Measurements from ENCODE around the gene GAB2.
"Not testable (repeated sequence)": the region's sequence is repeated elsewhere in the genome, so short reads cannot be mapped to it uniquely, and the experiment has no call there.

GAB2 gene

DNA sequence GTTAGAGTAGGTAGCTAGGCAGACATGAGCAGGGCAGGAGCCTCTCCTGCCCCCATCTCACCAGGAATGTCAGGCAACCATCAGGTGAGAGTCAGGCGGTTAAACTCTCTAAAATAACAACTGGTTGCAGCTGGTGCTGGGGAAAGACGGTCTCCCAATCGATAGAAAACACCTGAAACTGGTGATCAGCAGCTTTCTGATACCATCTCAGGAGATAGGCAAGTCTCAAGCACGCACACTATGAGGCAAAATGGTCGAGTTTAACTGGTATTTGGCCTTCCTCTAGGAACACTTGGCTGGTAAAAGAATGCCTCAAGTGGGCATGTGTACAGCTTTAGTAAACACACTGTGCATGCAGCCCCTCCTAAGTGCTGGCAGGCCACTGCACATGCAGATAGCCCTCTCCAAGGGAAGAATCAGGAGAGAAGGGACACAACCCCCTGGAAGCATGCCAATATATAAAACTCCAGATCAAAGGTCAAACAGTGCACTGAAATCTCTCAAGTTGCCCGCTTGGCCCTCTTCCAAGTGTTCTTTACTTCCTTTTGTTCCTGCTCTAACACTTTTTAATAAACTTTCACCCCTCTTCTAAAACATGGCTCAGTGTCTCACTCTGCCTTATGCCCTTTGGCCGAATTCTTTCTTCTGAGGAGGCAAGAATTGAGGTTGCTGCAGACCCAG lies 140.2 kb downstream of the GAB2 start:
- no peak for DNase-seq (ENCODE audit: low read depth in 3 of 3)

DNA sequence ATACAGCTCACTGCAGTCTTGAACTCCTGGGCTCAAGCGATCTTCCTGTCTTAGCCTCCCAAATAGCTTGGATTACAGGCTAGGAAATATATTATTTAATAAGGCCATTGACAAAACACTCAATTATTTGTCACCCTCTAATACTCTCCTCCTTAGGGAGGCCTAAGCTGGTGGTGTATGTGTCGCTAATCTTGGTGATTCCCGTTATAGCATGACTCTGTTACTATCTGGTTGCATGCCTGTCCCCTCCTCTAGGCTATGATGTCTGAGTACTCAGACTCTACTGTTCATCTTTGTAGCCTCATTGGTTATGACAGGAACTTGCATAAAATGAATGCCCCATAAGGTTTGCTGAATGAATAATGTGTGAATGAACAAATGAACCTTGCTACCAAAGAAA lies 141.3 kb downstream of the GAB2 start:
- DNase-seq (ENCODE audit: low read depth in 3 of 3): no peak

DNA sequence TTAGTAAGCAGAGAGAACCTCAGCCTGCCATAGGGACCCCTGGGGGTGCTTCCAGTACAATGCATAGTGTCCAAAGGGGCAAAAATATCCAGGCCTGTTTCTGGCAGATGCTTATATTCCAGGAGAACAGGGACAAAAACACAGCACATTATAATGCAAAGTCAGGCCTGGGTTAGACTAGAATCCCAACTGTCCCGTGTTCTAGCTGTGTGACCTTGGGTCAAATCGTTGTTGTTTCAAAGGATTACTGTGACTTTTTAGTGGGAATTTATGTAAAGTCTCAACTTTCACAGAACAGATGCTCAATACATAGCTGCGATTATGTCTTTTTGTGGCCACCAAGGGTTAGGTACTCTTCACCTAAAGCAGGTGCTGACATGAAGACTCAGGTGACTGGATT lies 142.9 kb downstream of the GAB2 start:
- DNase-seq (ENCODE audit: low read depth in 3 of 3): no peak

DNA sequence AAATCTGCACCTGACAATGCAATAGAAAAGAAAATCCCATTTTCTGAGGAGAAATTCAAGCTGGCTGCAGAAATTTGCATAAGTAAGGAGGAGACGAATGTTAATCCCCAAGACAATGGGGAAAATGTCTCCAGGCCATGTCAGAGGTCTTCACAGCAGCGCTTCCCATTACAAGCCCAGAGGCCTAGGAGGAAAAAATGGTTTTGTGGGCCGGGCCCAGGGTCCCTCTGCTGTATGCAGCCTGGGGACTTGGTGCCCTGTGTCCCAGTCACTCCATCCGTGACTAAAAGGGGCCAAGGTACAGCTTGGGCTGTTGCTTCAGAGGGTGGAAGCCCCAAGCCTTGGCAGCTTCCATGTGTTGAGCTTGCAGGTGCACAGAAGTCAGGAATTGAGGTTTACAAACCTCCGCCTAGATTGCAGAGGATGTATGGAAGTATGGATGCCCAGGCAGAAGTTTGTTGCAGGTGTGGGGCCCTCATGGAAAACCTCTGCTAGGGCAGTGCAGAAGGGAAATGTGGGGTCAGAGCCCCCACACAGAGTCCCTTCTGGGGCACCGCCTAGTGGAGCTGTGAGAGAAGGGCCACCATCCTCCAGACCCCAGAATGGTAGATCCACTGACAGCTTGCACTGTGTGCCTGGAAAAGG lies 144.9 kb downstream of the GAB2 start:
- DNase-seq (ENCODE audit: low read depth in 3 of 3): not testable (repeated sequence)

DNA sequence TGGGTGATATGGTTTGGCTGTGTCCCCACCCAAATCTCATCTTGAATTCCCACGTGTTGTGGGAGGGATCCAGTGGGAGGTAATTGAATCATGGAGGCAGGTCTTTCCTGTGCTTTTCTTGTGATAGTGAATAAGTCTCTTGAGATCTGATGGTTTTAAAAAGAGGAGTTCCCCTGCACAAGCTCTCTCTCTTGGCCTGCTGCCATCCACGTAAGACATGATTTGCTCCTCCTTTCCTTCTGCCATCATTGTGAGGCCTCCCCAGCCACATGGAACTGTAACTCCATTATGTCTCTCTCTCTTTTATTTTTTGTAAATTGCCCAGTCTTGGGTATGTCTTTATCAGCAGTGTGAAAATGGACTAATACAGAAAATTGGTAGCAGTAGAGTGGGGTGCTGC lies 145.8 kb downstream of the GAB2 start:
- DNase-seq (ENCODE audit: low read depth in 3 of 3): not testable (repeated sequence)

DNA sequence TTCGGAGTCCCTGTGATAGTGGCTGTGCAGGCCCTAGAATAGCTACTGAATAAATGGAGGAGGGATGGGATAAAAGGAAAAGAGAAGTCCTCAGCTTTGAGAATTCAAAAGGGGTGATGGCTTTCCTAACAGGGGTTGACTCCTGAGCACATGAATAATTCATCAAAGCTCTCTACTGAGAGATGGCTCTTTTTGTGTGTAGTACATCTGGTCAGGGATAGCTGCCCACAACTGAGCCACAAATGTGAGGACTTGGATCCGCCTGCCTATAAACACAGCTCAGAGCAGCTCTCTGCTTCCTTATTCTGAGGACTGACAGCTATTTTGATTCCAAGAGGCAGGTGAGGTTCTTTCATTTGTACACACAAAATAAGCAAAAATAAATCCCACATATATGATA lies 146.6 kb downstream of the GAB2 start:
- DNase-seq (ENCODE audit: low read depth in 3 of 3): no peak

DNA sequence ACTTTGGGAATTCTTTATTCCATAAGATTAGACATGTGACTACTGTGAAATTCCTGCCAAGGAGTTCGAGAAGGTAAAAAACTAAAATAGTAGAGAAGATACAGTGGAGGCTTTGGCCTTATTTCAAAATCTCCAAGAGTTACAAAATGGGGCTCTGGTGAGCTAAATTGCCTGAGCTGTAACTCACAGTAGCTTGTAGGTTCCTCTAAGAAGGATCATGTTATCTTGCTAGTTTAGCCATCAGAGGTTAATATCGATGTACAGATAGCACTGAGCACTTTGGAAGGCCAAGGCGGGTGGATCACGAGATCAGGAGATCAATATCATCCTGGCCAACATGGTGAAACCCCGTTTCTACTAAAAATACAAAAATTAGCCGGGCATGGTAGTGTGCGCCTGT lies 147.8 kb downstream of the GAB2 start:
- DNase-seq (ENCODE audit: low read depth in 3 of 3): no peak

DNA sequence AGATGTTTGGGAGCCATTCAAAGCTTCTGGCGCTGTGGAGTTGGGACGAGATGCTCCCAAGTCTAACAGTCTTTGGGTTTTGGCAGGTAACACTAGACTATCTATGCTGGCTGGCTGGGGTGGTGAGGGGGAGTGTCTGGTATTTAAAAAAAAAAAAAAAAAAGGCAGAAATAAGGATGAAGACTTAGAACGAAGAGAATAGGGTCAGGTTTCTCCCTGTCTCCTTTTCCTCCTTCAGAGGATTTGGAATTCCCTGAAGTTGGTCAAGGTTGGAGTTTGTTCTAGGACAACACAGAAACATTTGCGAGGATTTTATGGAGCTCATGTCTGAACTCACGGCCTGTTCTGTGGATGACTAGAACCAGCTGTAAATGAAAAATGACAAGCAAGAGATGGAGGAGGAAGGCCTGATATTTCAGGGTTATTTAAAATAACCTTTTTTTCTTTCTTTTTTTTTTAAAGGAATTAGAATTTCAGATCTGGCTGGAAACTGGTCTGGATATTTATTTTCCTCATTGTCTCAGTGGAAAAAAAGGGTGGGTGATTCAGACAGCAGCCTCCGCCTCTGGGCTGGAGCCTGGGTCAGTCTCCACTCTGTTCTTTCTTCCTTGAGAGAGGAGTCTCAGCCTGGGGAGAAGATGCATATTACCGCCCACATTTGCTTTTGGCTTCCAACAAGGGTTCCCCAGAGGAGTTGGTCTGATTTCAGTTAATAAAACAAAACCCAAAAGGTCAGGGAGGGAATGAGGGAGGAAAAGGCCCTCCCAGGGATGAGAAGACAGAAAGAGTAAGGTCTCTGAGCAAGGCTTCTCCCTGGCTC lies 148.8 kb downstream of the GAB2 start:
- DNase-seq (ENCODE audit: low read depth in 3 of 3): no peak

DNA sequence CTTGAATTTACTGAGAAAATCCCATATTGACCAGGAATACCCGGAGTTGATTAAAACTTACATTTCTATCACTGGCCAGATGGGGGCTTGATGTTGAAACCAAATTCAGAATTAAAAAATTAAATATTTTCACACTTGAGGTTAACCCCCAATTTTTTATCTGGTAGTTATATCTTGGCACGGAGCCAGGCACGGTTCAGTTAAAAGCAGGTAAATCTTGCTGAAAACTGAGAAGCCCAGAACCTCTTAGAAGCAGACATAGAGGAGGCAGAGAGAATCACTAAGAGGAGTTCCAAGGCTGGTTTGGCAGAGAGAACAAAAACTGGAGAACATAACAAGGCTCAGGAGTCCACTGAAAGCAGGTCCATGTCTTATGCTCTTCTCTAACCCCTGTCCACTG lies 151.2 kb downstream of the GAB2 start:
- no peak for DNase-seq (ENCODE audit: low read depth in 3 of 3)

DNA sequence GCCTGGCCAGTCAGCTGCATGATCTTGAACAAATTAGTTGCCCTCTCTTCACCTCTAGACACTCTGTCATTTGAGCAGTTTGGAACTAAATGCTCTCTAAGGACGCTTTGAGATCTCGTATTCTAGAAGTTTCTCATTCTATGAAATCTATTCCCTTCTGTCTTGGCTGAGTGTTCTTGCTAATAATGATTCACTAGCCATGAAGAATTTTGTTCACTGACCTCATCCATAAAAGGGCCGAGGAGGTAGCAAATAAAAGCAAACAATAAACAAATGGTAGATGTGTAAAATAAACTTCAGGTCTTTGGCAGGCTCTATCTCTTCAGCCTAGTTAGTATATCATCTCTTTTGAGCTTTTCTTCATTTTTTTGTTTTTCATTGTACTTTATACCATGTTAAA lies 152.3 kb downstream of the GAB2 start:
- no peak for DNase-seq (ENCODE audit: low read depth in 3 of 3)

DNA sequence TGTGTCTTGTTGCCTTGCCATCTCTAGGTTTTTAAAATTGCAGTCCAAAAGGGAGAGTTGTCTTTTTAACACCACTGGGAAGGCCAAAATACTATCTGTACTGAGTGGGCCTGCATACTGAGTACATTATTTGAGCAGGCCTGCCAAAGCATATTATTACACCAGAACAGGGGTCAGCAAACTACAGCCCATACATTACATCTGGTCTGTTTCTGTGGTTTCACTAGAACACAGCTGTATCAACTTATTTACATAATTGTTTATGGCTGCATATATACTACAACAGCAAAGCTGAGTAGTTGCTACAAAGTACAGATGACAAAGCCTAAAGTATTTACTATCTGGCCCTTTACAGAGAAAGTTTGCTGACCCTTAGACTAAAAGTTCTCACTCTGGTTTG lies 154.9 kb downstream of the GAB2 start:
- DNase-seq (ENCODE audit: low read depth in 3 of 3): no peak

DNA sequence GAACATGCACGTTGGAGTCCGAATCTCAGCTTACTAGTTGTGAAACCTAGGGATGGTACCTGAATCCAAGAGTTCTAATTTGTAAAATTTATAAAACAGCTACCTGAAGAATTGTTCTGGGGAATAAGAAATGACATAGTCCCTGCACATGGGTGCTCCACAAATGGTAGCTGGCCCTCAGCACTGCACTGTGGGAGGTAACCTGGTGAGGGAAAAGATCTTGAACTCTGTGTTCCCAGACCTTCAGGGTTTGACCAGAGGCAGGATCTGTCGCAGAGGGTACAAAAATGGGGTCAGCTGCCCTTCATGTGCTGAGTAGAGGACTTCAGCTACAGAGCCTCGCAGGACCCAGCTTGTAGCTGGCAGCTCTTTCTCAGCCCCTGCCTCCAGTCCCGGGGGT lies 155.4 kb downstream of the GAB2 start:
- DNase-seq (ENCODE audit: low read depth in 3 of 3): no peak

DNA sequence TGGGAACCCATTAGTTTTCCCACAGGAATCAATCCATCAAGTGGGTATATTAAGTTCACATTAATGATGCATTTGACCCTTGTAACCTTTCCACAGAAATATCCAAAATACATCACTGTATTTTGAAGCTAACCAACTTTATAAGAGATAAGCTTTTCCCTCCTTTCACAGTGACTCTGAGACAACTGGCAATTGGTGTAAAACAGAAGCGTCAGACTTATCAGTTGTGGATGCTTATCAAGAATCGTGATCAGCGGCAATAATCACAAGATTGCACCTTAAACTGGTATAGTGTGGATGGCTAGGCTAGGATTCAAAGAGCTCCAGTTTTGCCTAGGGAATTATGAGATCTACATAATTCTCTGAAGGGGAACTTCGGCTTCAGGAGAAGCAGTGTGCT lies 155.8 kb downstream of the GAB2 start:
- DNase-seq (ENCODE audit: low read depth in 3 of 3): no peak

DNA sequence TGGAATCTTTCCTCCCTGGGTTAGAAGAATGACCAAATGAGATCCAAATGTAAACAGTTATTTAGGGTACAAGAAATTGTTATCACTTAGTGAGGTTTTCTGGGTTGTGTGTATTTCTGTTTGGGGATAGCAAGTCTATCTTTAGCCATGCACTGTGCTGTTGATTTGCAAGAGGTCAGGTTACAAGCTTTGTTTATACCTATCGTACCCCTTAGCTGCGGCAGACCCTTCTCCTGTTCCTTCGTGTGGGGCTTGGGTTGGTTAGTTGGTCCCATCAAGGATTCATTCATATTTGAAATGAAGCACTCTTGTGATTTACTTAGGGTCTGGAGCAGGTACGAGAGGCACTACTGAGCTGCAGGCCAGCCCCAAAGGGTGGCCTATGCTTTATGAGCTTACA lies 156.3 kb downstream of the GAB2 start:
- no peak for DNase-seq (ENCODE audit: low read depth in 3 of 3)

DNA sequence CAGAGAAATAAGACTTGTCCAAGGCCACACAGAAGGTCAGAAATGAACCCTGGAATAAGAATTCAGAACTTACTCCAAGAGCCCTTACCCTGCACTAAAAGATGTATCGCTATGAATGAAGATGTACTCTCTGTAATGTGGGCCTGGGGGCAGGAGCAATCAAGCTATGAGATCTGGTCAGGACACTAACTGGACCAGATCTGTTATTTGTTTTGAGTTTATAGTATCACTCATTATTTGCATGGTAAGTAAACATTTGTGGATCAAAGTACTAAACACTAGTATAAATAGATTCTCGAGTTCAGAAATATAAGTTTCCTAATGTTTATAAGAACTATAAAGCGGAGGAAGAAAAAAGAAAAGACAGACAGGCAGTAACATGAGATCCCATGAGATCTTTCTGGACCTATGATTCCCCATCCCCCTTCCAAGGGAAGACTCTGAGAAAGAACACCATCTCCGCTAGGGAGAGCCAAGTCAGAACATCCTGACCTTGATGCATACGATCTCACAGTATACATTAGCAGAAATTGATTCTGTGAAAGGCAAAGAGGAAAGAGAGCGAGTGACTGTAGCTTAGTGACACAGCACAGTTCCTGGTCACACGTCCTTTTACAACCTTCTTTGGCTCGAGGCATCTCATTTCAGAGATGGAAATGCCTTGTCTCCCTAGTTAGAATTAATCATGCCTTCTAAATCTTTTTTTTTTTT lies 157.7 kb downstream of the GAB2 start:
- no peak for DNase-seq (ENCODE audit: low read depth in 3 of 3)

DNA sequence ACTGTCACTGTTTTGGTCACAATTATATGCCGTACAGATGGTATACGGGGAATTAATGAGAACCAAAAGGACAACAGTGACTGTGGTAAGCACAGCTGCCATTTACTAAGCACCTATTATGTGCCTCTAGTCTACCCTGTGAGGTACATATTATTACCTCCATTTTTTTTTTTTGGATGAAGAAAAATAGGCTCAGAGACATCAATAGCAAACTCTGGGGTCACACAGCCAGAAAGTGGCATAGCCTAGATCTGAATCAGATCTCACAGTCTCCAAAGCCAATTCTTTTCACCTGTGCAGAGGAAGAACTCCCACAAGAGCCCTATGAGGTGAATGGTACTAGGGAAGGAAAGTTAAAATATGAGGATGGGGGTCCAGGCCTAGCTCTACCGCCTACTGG lies 160.0 kb downstream of the GAB2 start:
- DNase-seq (ENCODE audit: low read depth in 3 of 3): no peak

DNA sequence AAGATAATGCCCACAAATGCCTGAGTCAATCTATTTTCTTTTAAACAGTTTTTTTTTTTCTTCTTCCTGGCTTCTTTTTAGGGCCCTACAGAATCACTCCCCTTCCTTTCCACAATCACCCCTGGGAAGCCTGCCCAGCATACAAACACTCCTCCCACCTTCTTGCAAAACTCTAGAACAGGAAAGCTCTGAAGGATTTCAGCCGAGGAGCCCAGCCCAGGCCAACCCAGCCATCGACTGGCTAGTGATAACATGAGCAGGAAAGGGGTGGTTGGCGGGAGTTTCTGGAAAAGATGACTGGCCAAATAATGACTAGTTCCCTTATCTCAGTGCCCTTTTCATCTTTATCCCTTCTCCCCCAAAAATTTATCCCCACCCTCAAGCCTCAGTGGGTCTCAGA lies 160.7 kb downstream of the GAB2 start:
- DNase-seq (ENCODE audit: low read depth in 3 of 3): no peak

DNA sequence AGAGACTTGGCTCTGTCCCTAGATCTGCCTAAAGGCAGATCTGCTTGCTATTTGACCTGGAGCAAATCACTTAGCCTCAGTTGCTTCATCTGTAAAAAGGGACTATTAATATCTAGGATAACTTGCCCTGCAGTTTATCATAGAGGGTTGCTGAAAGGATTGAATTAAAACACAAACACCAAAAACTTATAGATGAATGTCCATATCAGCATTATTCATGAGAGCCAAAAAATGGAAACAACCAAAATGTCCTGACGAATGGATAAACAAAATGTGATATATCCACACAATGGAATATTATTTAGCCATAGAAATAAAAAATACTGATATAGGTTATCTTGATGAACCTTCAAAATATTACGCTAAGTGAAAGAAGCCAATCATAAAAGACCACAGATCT lies 161.7 kb downstream of the GAB2 start:
- DNase-seq (ENCODE audit: low read depth in 3 of 3): no peak

DNA sequence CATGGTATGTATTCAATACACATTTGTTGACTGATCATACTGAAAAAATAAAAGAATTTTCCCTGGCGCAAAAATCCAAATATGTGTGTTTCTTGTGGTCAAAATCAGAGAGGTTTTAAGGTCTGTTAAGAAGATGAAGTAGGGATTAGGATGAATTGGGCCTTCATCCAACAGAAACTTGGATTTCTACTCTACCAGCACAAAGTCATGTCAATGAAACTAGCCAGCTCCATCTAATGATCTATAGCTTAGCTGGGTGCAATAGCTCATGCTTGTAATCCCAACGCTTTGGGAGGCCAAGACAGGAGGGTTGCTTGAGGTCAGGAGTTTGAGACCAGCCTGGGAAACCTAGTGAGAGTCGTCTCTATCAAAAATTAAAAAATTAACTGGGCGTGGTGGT lies 163.4 kb downstream of the GAB2 start:
- DNase-seq (ENCODE audit: low read depth in 3 of 3): no peak

DNA sequence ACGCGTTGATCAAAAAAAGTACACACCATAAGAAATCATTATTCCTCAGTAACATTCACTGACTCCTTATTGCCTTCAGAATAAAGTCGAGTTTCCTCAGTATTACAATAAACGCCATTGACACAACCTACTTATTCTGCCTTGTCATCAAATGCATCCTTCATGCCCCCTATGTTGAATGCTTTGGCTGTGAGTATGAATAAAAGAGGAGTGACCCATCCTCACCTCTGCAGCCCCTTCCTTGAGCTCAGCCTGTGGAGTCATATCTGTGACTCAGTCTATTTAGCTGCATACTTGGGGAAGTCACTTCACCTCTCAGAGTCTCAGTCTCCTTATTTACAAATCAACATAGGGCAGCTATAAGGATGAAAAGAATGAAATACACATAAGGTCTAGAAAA lies 163.8 kb downstream of the GAB2 start:
- no peak for DNase-seq (ENCODE audit: low read depth in 3 of 3)

DNA sequence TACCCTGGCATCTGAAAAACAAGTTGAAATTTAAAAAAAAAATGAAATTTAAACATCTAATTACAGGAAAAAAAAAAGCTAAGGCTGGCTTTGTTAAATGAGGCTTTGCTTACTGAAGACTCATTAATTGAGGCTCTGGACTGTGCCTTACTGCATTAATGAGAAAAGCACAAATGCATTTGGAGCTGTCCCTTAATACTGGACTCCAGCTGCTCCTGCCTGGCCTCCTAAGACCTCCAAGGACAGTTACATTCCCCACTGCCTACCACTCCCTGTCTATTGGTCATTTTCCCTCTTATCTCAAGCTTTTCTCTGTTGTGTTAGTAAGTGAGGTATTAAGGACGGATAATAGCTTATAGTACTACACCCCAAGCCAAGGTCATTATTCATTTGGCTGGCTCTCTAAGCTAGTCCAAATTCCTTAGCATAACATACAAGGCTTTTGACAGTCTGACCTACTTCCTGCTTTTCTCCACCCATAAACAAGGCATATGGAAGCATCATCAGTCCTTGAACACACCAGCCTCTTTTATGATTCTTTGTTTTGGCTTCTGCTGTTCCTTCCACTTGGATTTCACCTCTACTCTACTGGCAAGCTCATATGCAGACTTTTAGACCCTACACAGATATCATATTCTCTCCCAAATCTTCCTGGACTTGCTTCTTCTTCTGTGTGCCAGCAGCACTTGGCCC lies 166.4 kb downstream of the GAB2 start:
- DNase-seq (ENCODE audit: low read depth in 3 of 3): no peak

DNA sequence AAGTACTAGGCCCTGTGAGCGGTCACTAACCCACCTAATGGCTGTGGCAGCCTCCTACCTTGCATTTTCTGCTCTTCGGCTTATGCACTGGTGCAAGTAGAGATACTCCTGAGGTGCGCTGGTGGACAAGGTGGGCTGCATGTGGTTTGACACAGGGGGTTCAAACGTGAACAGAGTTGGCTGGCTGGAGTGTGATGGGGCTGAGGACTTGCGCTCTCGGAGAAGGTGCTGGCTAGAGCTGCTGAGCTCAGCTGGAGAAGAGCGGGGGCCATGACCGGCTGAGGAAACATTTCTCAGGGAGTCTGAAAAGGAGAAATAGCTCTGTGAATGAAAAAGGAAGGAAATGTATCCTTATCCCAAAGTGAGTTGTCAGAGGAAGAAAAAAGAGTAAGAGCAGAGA lies 167.5 kb downstream of the GAB2 start:
- DNase-seq (ENCODE audit: low read depth in 3 of 3): no peak
